GM12878 (cell line): ENCODE results near the gene PSMA2.

Experiments
- CTCF ChIP-seq, 3 experiments: IDR thresholded peaks in 2 of 3; conservative IDR thresholded peaks in 1 of 3; 2 replicates each; pipeline ENCODE4 v1.5.1; 2011; ENCODE audit warnings: low read depth in 3 of 3, low read length in 3 of 3, mild to moderate bottlenecking in 3 of 3, control low read depth in 2 of 3, moderate library complexity in 2 of 3, inconsistent platforms in 1 of 3, mixed read lengths in 1 of 3; ENCODE audit not compliant: control insufficient read depth in 2 of 3, insufficient read depth in 1 of 3; ENCODE audit errors: extremely low read depth in 1 of 3
- KDM1A ChIP-seq: fragments of 200-600 bp; sonication (generic); IDR thresholded peaks from 2 replicates; pipeline ENCODE4 v1.6.1; 2016; ENCODE audit warnings: borderline replicate concordance
- PAX5 ChIP-seq: IDR thresholded peaks from 2 replicates; pipeline ENCODE4 v1.6.1; 2011; ENCODE audit warnings: low read depth, low read length, borderline replicate concordance
- POLR2AphosphoS2 ChIP-seq: IDR thresholded peaks from 2 replicates; pipeline ENCODE4 v1.6.1; 2011; ENCODE audit warnings: low read depth, mild to moderate bottlenecking, low read length, improper control_type of control experiment, moderate library complexity
- STAT1 ChIP-seq: fragments of 450-650 bp; conservative IDR thresholded peaks from 2 replicates; pipeline ENCODE4 v1.6.1; 2014; ENCODE audit warnings: antibody characterized with exemption, mild to moderate bottlenecking
- TAF1 ChIP-seq: IDR thresholded peaks from 2 replicates; pipeline ENCODE4 v1.6.1; 2011; ENCODE audit warnings: mild to moderate bottlenecking, low read depth, low read length, borderline replicate concordance

DNA sequence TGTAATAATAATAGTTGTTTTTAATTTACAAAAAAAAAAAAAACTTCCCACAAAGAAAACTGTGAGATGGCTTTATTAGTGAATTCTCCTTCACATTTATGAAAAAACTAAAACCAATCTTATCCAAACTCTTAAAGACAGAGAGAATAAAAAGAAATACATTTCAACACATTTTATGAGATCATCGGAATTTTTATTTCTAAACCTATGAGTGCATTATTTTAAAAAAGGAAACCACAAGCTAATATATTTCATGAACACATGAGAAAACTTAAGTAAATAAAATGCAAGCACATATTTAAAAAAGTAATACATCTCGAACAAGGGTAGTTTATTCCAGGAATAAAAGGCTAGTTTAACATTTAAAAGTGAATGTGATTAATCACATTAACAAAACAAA is 51.6 kb downstream of the PSMA2 start:
- no peak for TF ChIP-seq TAF1
- no peak for TF ChIP-seq CTCF (IDR thresholded peaks at IDR 0.05 in 2 of 3, conservative IDR thresholded peaks at IDR 0.05 in 1 of 3; ENCODE audit: control insufficient read depth in 2 of 3, extremely low read depth in 1 of 3, insufficient read depth in 1 of 3, low read depth in 3 of 3, low read length in 3 of 3)
- no peak for TF ChIP-seq POLR2AphosphoS2
- no peak for TF ChIP-seq KDM1A
- no peak for TF ChIP-seq PAX5
- TF ChIP-seq STAT1: no peak
